ENCODE data around the gene KCNQ5. TPM values are rescaled to one million over a fixed set of nuclear protein-coding genes. Genes with fewer than 3 reads are reported as not detected.

The KCNQ5 gene
- total RNA-seq, 3 donors from 2014 or later (not counting 1 experiment from before 2014, with no cell fraction given), result 8.2 to 9.7 (median 8.7) TPM

DNA sequence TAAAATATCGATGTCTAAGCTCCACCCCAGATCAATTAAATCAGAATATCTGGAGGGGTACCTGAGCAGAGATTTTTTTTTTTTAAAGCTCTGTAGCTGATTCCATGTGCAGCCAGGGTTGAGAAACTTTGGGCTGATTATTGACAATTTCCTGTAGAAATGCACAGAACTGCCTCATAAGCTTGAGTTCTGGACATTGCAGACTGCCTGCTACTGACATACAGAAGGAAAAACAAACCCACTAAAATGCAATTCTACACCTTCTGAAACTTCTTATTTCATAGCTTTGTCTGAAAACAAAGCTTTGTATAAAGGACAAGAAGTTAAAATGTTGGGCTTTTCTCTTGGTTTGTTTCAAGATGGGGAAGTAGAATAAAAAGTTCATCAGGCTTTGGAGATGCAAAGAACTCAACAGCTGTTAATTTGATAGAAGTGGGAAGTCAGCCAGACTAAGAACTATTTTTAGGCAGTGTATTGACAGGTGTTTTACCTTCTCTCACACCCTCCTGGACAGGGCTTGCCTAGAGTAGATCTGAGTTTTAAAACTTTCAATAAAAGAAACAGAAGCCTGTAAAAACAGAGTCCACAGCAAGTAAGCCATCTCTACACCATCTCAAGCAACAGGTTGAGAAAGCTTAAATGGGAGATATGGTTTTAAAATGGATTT lies 147.7 kb downstream of the KCNQ5 start:
- DNase-seq, result no peak
- Mint-ChIP-seq H3K4me1 (peaks cover 0 to 5% of the 10 kb centered on the region in 2 donors), H3K27ac (no peak overlapping the region), H3K27me3 (ENCODE audit: low read depth in 2 of 2) (no peaks in the 10 kb centered on the region), H3K4me3 (no peak overlapping the region), H3K36me3 (no peaks in the 10 kb centered on the region), H3K9me3 (no peaks in the 10 kb centered on the region)
- H3K4me1 ChIP-seq (ENCODE audit: control insufficient read depth, insufficient read depth, low read length), result no peaks in the 10 kb centered on the region
- TF ChIP-seq, protein P1, sequence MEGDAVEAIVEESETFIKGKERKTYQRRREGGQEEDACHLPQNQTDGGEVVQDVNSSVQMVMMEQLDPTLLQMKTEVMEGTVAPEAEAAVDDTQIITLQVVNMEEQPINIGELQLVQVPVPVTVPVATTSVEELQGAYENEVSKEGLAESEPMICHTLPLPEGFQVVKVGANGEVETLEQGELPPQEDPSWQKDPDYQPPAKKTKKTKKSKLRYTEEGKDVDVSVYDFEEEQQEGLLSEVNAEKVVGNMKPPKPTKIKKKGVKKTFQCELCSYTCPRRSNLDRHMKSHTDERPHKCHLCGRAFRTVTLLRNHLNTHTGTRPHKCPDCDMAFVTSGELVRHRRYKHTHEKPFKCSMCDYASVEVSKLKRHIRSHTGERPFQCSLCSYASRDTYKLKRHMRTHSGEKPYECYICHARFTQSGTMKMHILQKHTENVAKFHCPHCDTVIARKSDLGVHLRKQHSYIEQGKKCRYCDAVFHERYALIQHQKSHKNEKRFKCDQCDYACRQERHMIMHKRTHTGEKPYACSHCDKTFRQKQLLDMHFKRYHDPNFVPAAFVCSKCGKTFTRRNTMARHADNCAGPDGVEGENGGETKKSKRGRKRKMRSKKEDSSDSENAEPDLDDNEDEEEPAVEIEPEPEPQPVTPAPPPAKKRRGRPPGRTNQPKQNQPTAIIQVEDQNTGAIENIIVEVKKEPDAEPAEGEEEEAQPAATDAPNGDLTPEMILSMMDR (IDR thresholded peaks at IDR 0.05), result no peak
- H3K9me3 ChIP-seq (ENCODE audit: control insufficient read depth, insufficient read depth, low read length), result no peaks in the 10 kb centered on the region
- intact Hi-C loops (cut with micrococcal nuclease), result no loop called here
- H3K4me3 ChIP-seq (ENCODE audit: low read length), result no peak overlapping the region
- no peaks in the 10 kb centered on the region for H3K36me3 ChIP-seq (ENCODE audit: control insufficient read depth, insufficient read depth, low read length)
- no peak overlapping the region for H3K27ac ChIP-seq (ENCODE audit: low read length)
- WGBS (ENCODE audit: insufficient coverage), result 100% methylated on average over 1 of the region's 1 CpG
- no peaks in the 10 kb centered on the region for H3K27me3 ChIP-seq (ENCODE audit: control insufficient read depth, insufficient read depth, low read length)
- no peak for ATAC-seq

DNA sequence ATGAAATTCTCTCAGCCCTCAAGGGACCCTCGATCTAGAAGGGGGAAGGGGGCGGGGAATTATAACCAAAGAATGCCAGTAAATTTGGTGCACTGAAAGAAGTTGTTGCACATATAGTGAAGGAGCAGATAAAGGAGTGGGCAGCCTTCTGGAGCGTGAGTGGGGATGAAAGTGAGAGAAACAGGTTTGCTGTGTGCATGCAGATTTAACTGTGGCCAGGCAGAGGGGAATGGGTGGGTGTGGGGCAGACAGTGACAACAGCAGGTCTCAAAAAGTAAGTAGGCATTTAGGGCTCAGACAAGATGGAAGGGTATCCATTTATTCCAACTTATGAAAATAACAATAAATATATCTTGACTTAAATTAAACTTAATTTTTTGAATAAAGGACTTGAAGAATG lies 149.1 kb downstream of the KCNQ5 start:
- TF ChIP-seq, protein P1 (IDR thresholded peaks at IDR 0.05), result no peak
- 84% methylated on average over 3 of the region's 3 CpGs for WGBS (ENCODE audit: insufficient coverage)
- no peaks in the 10 kb centered on the region for H3K36me3 Mint-ChIP-seq

DNA sequence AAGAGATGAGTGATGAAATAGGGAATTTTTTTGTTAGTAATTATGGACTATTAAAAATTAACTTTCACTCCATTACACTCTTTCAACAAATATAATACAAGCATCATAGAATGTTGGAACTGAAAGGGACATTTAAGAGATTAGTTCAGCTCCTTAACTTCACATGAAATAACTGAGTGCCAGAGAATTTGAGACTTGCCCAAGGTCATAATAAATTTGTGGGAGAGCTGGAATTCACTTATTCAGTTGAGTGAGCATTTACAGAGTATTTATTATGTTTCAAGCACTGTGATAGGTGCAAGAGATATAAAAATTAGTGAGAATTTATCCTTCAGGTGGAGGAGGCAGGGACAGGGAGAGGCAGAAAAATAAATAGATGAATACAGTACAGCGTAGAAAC lies 154.6 kb downstream of the KCNQ5 start:
- no peaks in the 10 kb centered on the region for H3K36me3 Mint-ChIP-seq
- no peaks in the 10 kb centered on the region for H3K4me1 Mint-ChIP-seq
- 95% methylated on average over 1 of the region's 1 CpG for WGBS (ENCODE audit: insufficient coverage)
- H3K27me3 Mint-ChIP-seq (ENCODE audit: low read depth in 2 of 2), result no peaks in the 10 kb centered on the region
- intact Hi-C loops (cut with micrococcal nuclease), result no loop called here
- ATAC-seq (no peak), DNase-seq (no peak)
- H3K27ac Mint-ChIP-seq, result no peak overlapping the region
- Histone ChIP-seq H3K27me3 (ENCODE audit: control insufficient read depth, insufficient read depth, low read length) (no peaks in the 10 kb centered on the region), H3K4me3 (ENCODE audit: low read length) (no peak overlapping the region), H3K27ac (ENCODE audit: low read length) (no peak overlapping the region), H3K4me1 (ENCODE audit: control insufficient read depth, insufficient read depth, low read length) (no peaks in the 10 kb centered on the region), H3K9me3 (ENCODE audit: control insufficient read depth, insufficient read depth, low read length) (no peaks in the 10 kb centered on the region), H3K36me3 (ENCODE audit: control insufficient read depth, insufficient read depth, low read length) (no peaks in the 10 kb centered on the region)
- TF ChIP-seq, protein P1 (IDR thresholded peaks at IDR 0.05), result no peak
- H3K4me3 Mint-ChIP-seq, result no peak overlapping the region
- H3K9me3 Mint-ChIP-seq, result no peaks in the 10 kb centered on the region

More for the DNA sequence above, 149.1 kb downstream of the KCNQ5 start:
- no peak for DNase-seq
- Mint-ChIP-seq H3K27me3 (ENCODE audit: low read depth in 2 of 2) (no peaks in the 10 kb centered on the region), H3K27ac (no peak overlapping the region), H3K4me3 (no peak overlapping the region), H3K9me3 (no peaks in the 10 kb centered on the region), H3K4me1 (peaks cover 0 to 5% of the 10 kb centered on the region in 2 donors)
- intact Hi-C loops (cut with micrococcal nuclease), result no loop called here
- ATAC-seq, result no peak
- Histone ChIP-seq H3K4me1 (ENCODE audit: control insufficient read depth, insufficient read depth, low read length) (no peaks in the 10 kb centered on the region), H3K27me3 (ENCODE audit: control insufficient read depth, insufficient read depth, low read length) (no peaks in the 10 kb centered on the region), H3K4me3 (ENCODE audit: low read length) (no peak overlapping the region), H3K27ac (ENCODE audit: low read length) (no peak overlapping the region), H3K9me3 (ENCODE audit: control insufficient read depth, insufficient read depth, low read length) (no peaks in the 10 kb centered on the region), H3K36me3 (ENCODE audit: control insufficient read depth, insufficient read depth, low read length) (no peaks in the 10 kb centered on the region)

DNA sequence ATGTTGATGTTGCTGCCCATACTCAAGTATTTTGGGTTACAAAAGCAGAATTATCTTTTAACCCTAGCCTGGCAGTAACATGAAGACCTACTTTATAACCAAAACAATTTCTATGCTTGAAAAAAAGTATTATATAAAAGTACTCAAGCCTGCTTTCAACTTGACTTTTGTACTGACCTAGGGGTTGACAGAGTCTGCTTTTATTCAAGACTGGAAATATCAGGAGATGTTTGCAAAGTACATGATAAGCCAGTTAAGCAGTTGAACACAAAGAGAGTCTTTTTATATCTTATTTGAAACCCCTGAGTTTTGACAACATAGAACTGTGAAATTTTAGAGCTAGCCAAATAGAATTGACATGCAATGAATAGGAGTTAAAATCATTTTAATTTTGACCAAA lies 159.8 kb downstream of the KCNQ5 start:
- Mint-ChIP-seq H3K4me1 (no peaks in the 10 kb centered on the region), H3K9me3 (no peaks in the 10 kb centered on the region), H3K4me3 (no peak overlapping the region), H3K36me3 (no peaks in the 10 kb centered on the region), H3K27ac (no peak overlapping the region), H3K27me3 (ENCODE audit: low read depth in 2 of 2) (no peaks in the 10 kb centered on the region)
- no peak overlapping the region for H3K27ac ChIP-seq (ENCODE audit: low read length)
- H3K4me3 ChIP-seq (ENCODE audit: low read length), result no peak overlapping the region
- ATAC-seq (no peak), DNase-seq (no peak)
- TF ChIP-seq, protein P1 (IDR thresholded peaks at IDR 0.05), result no peak
- no peaks in the 10 kb centered on the region for H3K27me3 ChIP-seq (ENCODE audit: control insufficient read depth, insufficient read depth, low read length)
- H3K9me3 ChIP-seq (ENCODE audit: control insufficient read depth, insufficient read depth, low read length), result no peaks in the 10 kb centered on the region
- H3K4me1 ChIP-seq (ENCODE audit: control insufficient read depth, insufficient read depth, low read length), result no peaks in the 10 kb centered on the region
- intact Hi-C loops (cut with micrococcal nuclease), result no loop called here
- no peaks in the 10 kb centered on the region for H3K36me3 ChIP-seq (ENCODE audit: control insufficient read depth, insufficient read depth, low read length)
